Lower lobe of right lung (tissue), 2 donors: ENCODE data around the gene TSHR. TPM values are rescaled to one million over a fixed set of nuclear protein-coding genes. Genes with fewer than 3 reads are reported as not detected.

ENCODE experiments used
- ATAC-seq, 2 donors: fragments of 200-7000 bp; cut with Tn5 transposase; one replicate each; pipeline ENCODE4 v1.9.1; 2020 to 2022; ENCODE audit warnings: mild to moderate bottlenecking in 2 of 2, moderate library complexity in 2 of 2
- DNase-seq: peaks from one replicate; pipeline ENCODE4 v3.0.0-alpha.2; 2020
- H3K27ac ChIP-seq: fragments of 200-600 bp; one replicate; pipeline ENCODE4 v1.8.0; 2022
- H3K27me3 ChIP-seq: fragments of 200-600 bp; one replicate; pipeline ENCODE4 v1.8.0; 2022; ENCODE audit warnings: low read depth
- H3K36me3 ChIP-seq: fragments of 200-600 bp; one replicate; pipeline ENCODE4 v1.8.0; 2022; ENCODE audit warnings: mild to moderate bottlenecking
- H3K4me1 ChIP-seq: fragments of 200-600 bp; one replicate; pipeline ENCODE4 v1.8.0; 2022
- H3K4me3 ChIP-seq: fragments of 200-600 bp; one replicate; pipeline ENCODE4 v1.8.0; 2022; ENCODE audit warnings: mild to moderate bottlenecking
- H3K9me3 ChIP-seq: fragments of 200-600 bp; one replicate; pipeline ENCODE4 v1.8.0; 2022
- CTCF ChIP-seq: fragments of 200-600 bp; IDR thresholded peaks from one replicate; pipeline ENCODE4 v1.8.0; 2022; ENCODE audit warnings: antibody characterized with exemption, mild to moderate bottlenecking
- intact Hi-C: fragments of 100-400 bp; cut with DNase I; formaldehyde crosslinking; loops from one replicate; pipeline ENCODE4 v1.11.0; 2022
- total RNA-seq: library from RNA; stranded (reverse); fragmentation: NEBNext Ultra II Directional; extraction: Animal tissue kit (Norgen Biotek cat#: 25700); gene quantifications from one replicate; pipeline ENCODE4 v1.2.1, GENCODE V29; 2021
- donor health status: DM: no; HTN: yes; CAD: no; lungs with severe emphysema.

TSHR gene
- total RNA-seq, 1 donor from 2014 or later, result not detected

- Histone ChIP-seq H3K4me3 (no peak overlapping the region), H3K27me3 (no peaks in the 10 kb centered on the region)
- ATAC-seq, result no peak
Observed at GRCh38 chr14:81125536-81125935, 170.1 kb downstream of the TSHR start.

DNA sequence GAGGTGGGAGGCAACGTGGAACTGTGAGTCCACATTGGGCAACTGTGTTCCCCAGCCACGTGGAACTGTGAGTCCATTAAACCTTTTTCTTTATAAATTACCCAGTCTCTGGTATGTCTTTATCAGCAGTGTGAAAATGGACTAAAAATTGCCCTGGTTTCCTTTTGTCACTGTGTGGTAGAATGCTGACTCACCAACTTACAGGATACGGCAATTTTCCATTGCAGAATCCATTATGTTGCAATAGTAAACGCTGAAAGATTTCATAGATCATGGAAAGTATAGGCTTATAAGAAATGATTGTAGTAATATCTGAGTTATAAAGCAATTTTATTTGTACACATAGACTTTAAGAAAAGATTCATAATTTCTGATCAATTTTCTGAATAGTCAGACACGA lies 172.4 kb downstream of the TSHR start:
- Histone ChIP-seq H3K36me3 (no peaks in the 10 kb centered on the region), H3K4me1 (no peaks in the 10 kb centered on the region), H3K27me3 (no peaks in the 10 kb centered on the region), H3K27ac (no peak overlapping the region), H3K9me3 (no peaks in the 10 kb centered on the region), H3K4me3 (no peak overlapping the region)
- DNase-seq, result no peak
- TF ChIP-seq CTCF, result no peak
- intact Hi-C loops, result no loop called here
- ATAC-seq, result no peak

More at GRCh38 chr14:81125536-81125935, 170.1 kb downstream of the TSHR start:
- no peak for TF ChIP-seq CTCF
- intact Hi-C loops, result no loop called here
- Histone ChIP-seq H3K27ac (no peak overlapping the region), H3K36me3 (no peaks in the 10 kb centered on the region), H3K4me1 (no peaks in the 10 kb centered on the region), H3K9me3 (no peaks in the 10 kb centered on the region)
- no peak for DNase-seq

- H3K27me3 ChIP-seq, result no peaks in the 10 kb centered on the region
- no peaks in the 10 kb centered on the region for H3K9me3 ChIP-seq
- TF ChIP-seq CTCF, result no peak
- no peak overlapping the region for H3K27ac ChIP-seq
- DNase-seq (no peak), ATAC-seq (no peak)
- intact Hi-C loops, result no loop called here
- H3K4me1 ChIP-seq, result no peaks in the 10 kb centered on the region
- no peak overlapping the region for H3K4me3 ChIP-seq
- no peaks in the 10 kb centered on the region for H3K36me3 ChIP-seq
Observed at GRCh38 chr14:81129242-81129641, 173.8 kb downstream of the TSHR start.

DNA sequence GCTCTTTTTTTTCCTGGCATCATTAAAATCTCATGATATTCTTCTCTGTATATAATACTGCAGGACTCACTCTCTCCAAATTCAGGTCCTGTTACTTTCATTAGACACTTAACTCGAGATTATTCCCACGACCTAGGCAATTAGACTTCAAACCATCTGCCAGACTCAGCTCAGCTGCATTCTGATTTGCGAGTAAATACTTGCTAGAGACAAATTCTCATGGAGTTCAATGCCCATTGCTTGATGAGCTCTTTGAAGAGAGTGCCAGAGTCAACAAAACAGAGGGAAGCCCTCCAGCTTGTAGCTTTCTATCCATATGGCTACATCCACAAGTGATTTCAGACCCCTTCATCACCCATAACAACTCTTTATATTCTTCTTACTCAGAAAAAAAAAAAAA lies 177.0 kb downstream of the TSHR start:
- TF ChIP-seq CTCF, result no peak
- intact Hi-C loops, result no loop called here
- ATAC-seq, result no peak
- H3K27ac ChIP-seq, result no peak overlapping the region
- no peak overlapping the region for H3K4me3 ChIP-seq
- no peaks in the 10 kb centered on the region for H3K4me1 ChIP-seq
- no peaks in the 10 kb centered on the region for H3K27me3 ChIP-seq
- H3K9me3 ChIP-seq, result no peaks in the 10 kb centered on the region
- no peaks in the 10 kb centered on the region for H3K36me3 ChIP-seq
- no peak for DNase-seq

GRCh38 chr14:81133400-81133799 lies 178.0 kb downstream of the TSHR start:
- Histone ChIP-seq H3K27ac (no peak overlapping the region), H3K4me1 (no peaks in the 10 kb centered on the region), H3K36me3 (no peaks in the 10 kb centered on the region), H3K27me3 (no peaks in the 10 kb centered on the region), H3K9me3 (no peaks in the 10 kb centered on the region), H3K4me3 (no peak overlapping the region)
- no peak for TF ChIP-seq CTCF
- ATAC-seq (no peak), DNase-seq (no peak)
- intact Hi-C loops, result no loop called here

- no peak overlapping the region for H3K27ac ChIP-seq
- H3K9me3 ChIP-seq, result no peaks in the 10 kb centered on the region
- no peaks in the 10 kb centered on the region for H3K36me3 ChIP-seq
- intact Hi-C loops, result no loop called here
- DNase-seq (no peak), ATAC-seq (no peak)
- no peaks in the 10 kb centered on the region for H3K27me3 ChIP-seq
- no peaks in the 10 kb centered on the region for H3K4me1 ChIP-seq
- no peak overlapping the region for H3K4me3 ChIP-seq
- no peak for TF ChIP-seq CTCF
Observed at GRCh38 chr14:81137316-81137715, 181.9 kb downstream of the TSHR start.
